B cell (primary cell): ENCODE measurements around the gene FTO. TPM values are rescaled to one million over a fixed set of nuclear protein-coding genes. Genes with fewer than 3 reads are reported as not detected.
"Not testable (repeated sequence)": the region's sequence is repeated elsewhere in the genome, so short reads cannot be mapped to it uniquely, and the experiment has no call there.

Experiments used
- ATAC-seq: fragments of 200-7000 bp; cut with Tn5 transposase; one replicate; pipeline ENCODE4 v1.10.0; 2021; ENCODE audit warnings: low read depth, mild to moderate bottlenecking, moderate number of reproducible peaks, moderate library complexity
- CTCF ChIA-PET: fragments of 350-600 bp; sonication (Branson Sonifier 250); formaldehyde crosslinking; loops from one replicate; lab custom pipeline; 2021; ENCODE audit warnings: antibody characterized with exemption, inconsistent platforms; lab: Charles Lee
- POLR2A ChIA-PET: fragments of 350-600 bp; sonication (Branson Sonifier 250); formaldehyde crosslinking; loops from one replicate; lab custom pipeline; 2021; ENCODE audit warnings: antibody characterized with exemption; lab: Charles Lee
- DNase-seq: peaks from one replicate; pipeline ENCODE4 v3.0.0; 2013
- H2AFZ ChIP-seq: 2 replicates; pipeline ENCODE4 v1.6.1; 2012; ENCODE audit warnings: mild to moderate bottlenecking, low read depth, low read length; ENCODE audit not compliant: insufficient read depth, poor library complexity, severe bottlenecking
- H3K27ac ChIP-seq, 2 donors: 1 replicate in 1 of 2; 2 replicates in 1 of 2; pipeline ENCODE4 v1.5.1; 2012 to 2013; ENCODE audit warnings: low read length in 2 of 2, mild to moderate bottlenecking in 2 of 2, moderate library complexity in 1 of 2
- H3K27me3 ChIP-seq, 4 experiments: fragments of 200-600 bp in 1 of 4; sonication (generic) in 1 of 4; replicated peaks in 1 of 4; 1 replicate in 2 of 4; 2 replicates in 2 of 4; pipeline versions ENCODE4 v1.6.1 to v1.7.0; 2013 to 2016; ENCODE audit warnings: low read length in 3 of 4, mild to moderate bottlenecking in 2 of 4, mixed read lengths in 1 of 4, moderate library complexity in 1 of 4; ENCODE audit not compliant: insufficient read depth in 4 of 4, control insufficient read depth in 3 of 4; ENCODE audit errors: control extremely low read depth in 1 of 4
- H3K36me3 ChIP-seq, 2 experiments: replicated peaks in 1 of 2; 1 replicate in 1 of 2; 2 replicates in 1 of 2; pipeline versions ENCODE4 v1.6.1 to v1.7.1; 2013; ENCODE audit warnings: low read length in 1 of 2; ENCODE audit not compliant: insufficient read depth in 2 of 2, control insufficient read depth in 1 of 2; ENCODE audit errors: control extremely low read depth in 1 of 2, extremely low read depth in 1 of 2
- H3K4me1 ChIP-seq, 2 donors: fragments of 200-600 bp in 1 of 2; sonication (generic) in 1 of 2; 1 replicate in 1 of 2; 2 replicates in 1 of 2; pipeline versions ENCODE4 v1.5.1 to v1.6.1; 2013 to 2017; ENCODE audit warnings: low read length in 2 of 2; ENCODE audit not compliant: control insufficient read depth in 2 of 2, insufficient read depth in 2 of 2
- H3K4me2 ChIP-seq: replicated peaks from 2 replicates; pipeline ENCODE3; 2012; ENCODE audit warnings: mild to moderate bottlenecking, low read depth, low read length; ENCODE audit not compliant: poor library complexity, severe bottlenecking
- H3K4me3 ChIP-seq, 5 experiments: fragments of 200-600 bp in 1 of 5; sonication (generic) in 1 of 5; 1 replicate in 3 of 5; 2 replicates in 2 of 5; pipeline versions ENCODE4 v1.5.1 to v1.7.0; 2011 to 2016; ENCODE audit warnings: low read length in 4 of 5, mild to moderate bottlenecking in 4 of 5, low read depth in 2 of 5, control low read depth in 1 of 5, moderate library complexity in 1 of 5; ENCODE audit not compliant: insufficient read depth in 1 of 5; ENCODE audit errors: control extremely low read depth in 1 of 5, extremely low read depth in 1 of 5
- H3K79me2 ChIP-seq: fragments of 200-600 bp; sonication (generic); one replicate; pipeline ENCODE4 v1.6.0; 2016; ENCODE audit warnings: low read length; ENCODE audit not compliant: control insufficient read depth, insufficient read depth
- H3K9ac ChIP-seq: fragments of 200-600 bp; sonication (generic); 2 replicates; pipeline ENCODE4 v1.6.1; 2017; ENCODE audit warnings: mild to moderate bottlenecking, low read length, moderate library complexity
- H3K9me3 ChIP-seq, 3 donors: one replicate each; pipeline versions ENCODE4 v1.6.1 to v1.7.1; 2013; ENCODE audit warnings: low read length in 2 of 3; ENCODE audit not compliant: control insufficient read depth in 2 of 3, insufficient read depth in 1 of 3; ENCODE audit errors: control extremely low read depth in 1 of 3
- H4K20me1 ChIP-seq: 2 replicates; pipeline ENCODE4 v1.6.0; 2012; ENCODE audit warnings: mild to moderate bottlenecking, low read length; ENCODE audit not compliant: insufficient read depth, control insufficient read depth, poor library complexity, severe bottlenecking
- H3K27ac Mint-ChIP-seq: one replicate; pipeline ENCODE4 v1.8.0; 2021; ENCODE audit warnings: mixed read lengths
- H3K27me3 Mint-ChIP-seq: one replicate; pipeline ENCODE4 v1.8.0; 2021; ENCODE audit warnings: mixed read lengths
- H3K4me1 Mint-ChIP-seq: one replicate; pipeline ENCODE4 v1.8.0; 2021; ENCODE audit warnings: mixed read lengths
- H3K4me3 Mint-ChIP-seq: one replicate; pipeline ENCODE4 v1.8.0; 2021; ENCODE audit warnings: mixed read lengths
- H3K9me3 Mint-ChIP-seq: one replicate; pipeline ENCODE4 v1.8.0; 2022; ENCODE audit warnings: mixed read lengths; ENCODE audit not compliant: insufficient read depth
- EZH2 ChIP-seq: IDR thresholded peaks from 2 replicates; pipeline ENCODE4 v1.6.1; 2012; ENCODE audit warnings: borderline replicate concordance, low read depth, mild to moderate bottlenecking, moderate library complexity, low read length; ENCODE audit not compliant: insufficient read depth, poor library complexity, severe bottlenecking
- WGBS: methylation state at CpG from one replicate; pipeline ENCODE4 v1.1.5; 2013; ENCODE audit warnings: missing lambda C conversion rate; ENCODE audit not compliant: insufficient coverage; 5-methylcytosine and 5-hydroxymethylcytosine counted together
- intact Hi-C: fragments of 100-400 bp; cut with micrococcal nuclease; formaldehyde crosslinking; loops from one replicate; pipeline ENCODE4 v1.10.0; 2022
- polyA plus RNA-seq: library from polyadenylated mRNA; depleted of rRNA; stranded (reverse); fragments of >200 nt; gene quantifications from 2 replicates; pipeline ENCODE4 v1.2.3, GENCODE V29; 2012
- total RNA-seq, 2 donors: library from RNA; stranded (reverse); fragments of 120-200 nt in 1 of 2; gene quantifications; 1 replicate in 1 of 2; 2 replicates in 1 of 2; pipeline versions ENCODE4 v1.2.3 to v1.2.4, GENCODE V29; 2013 to 2022
- TF ChIP-seq, protein P1 (sequence below): fragments of 200-600 bp; IDR thresholded peaks from one replicate; pipeline ENCODE4 v1.8.0; 2022; ENCODE audit warnings: antibody characterized with exemption, mild to moderate bottlenecking

The FTO gene
- total and polyA plus RNA-seq, 2 donors (not counting 1 experiment from before 2014, with no cell fraction given), result 26.5 to 68.5 TPM

DNA sequence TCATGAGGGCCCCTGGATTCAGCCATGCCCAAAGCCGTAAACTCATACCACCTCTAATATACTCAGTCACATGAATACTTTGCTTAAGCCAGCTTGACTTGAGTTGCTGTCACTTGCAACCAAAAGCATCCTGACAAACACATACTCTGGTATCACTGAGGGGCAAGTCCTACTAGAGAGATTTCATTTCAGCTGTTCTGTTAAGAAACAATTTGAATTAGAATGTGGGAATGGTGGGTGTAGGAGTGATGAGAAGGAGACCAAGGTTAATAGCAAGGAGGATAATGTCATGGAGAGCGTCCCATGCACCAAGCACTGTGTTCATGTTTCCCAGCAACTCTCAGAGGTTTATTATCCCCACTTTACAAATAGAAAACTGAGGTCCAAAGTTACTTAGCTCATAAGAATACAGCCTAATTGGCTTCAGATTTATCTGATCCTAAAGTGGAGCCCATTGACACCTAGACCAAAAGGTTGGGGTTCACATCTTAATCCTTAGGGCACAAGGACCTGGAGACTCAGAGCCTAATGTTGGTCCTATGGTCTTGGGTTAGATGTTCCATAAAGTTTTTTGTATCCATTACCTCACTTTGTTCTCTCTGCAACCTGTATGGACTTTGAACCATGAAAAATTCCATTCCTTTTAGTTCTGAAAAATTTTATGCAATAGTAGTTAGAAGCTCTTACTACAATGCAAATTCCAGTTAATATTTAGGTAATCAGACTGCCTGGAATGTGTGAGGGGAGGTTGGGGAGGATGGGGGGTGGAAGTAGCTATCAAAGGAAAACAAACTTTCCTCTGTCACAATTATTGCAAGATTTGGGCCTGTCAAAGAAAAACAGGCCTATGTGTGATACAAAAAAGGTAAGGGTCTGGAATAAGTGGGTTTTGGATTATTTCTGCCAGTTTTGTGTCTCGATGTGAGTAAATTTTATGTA lies 476.7 kb downstream of the FTO start:
- POLR2A ChIA-PET, result no interaction called here
- DNase-seq (no peak), ATAC-seq (no peak)

DNA sequence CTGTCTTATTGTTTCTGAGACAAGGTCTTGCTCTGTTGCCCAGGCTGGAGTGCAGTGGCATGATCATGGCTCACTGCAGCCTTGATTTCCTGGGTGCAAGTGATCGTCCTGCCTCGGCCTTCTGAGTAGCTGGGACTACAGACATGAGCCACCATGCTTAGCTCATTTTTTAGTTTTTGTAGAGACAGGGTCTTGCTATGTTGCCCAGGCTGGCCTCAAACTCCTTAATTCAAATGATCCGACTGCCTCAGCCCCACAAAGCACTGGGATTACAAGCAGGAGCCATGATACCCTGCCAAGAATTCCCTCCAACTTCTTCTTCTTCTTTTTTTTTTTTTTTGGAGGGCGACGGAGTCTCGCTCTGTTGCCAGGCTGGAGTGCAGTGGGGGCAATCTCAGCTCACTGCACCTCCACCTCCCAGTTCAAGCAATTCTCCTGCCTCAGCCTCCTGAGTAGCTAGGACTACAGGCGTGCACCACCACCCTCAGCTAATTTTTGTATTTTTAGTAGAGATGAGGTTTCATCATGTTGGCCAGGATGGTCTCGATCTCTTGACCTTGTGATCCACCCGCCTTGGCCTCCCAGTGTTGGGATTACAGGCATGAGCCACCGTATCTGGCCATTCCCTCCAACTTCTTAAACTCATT lies 477.9 kb downstream of the FTO start:
- POLR2A ChIA-PET, intact Hi-C loops, ATAC-seq, DNase-seq, H3K9ac ChIP-seq, H2AFZ ChIP-seq, H3K27ac Mint-ChIP-seq, H3K27me3 ChIP-seq, H3K27ac ChIP-seq, H4K20me1 ChIP-seq, H3K9me3 Mint-ChIP-seq, H3K4me3 ChIP-seq, H3K9me3 ChIP-seq, CTCF ChIA-PET, H3K36me3 ChIP-seq, H3K4me2 ChIP-seq, H3K4me1 Mint-ChIP-seq, H3K79me2 ChIP-seq, H3K4me3 Mint-ChIP-seq, H3K4me1 ChIP-seq: not testable (repeated sequence)
- WGBS, result 96% methylated on average over 4 of the region's 10 CpGs
- peaks cover 15% of the 10 kb centered on the region for H3K27me3 Mint-ChIP-seq

More for the DNA sequence above, 476.7 kb downstream of the FTO start:
- intact Hi-C loops, result no loop called here
- no peak overlapping the region for H3K9ac ChIP-seq
- no peak overlapping the region for H3K4me3 Mint-ChIP-seq
- H3K4me2 ChIP-seq, result no peak overlapping the region
- TF ChIP-seq EZH2, result no peak
- TF ChIP-seq, protein P1, sequence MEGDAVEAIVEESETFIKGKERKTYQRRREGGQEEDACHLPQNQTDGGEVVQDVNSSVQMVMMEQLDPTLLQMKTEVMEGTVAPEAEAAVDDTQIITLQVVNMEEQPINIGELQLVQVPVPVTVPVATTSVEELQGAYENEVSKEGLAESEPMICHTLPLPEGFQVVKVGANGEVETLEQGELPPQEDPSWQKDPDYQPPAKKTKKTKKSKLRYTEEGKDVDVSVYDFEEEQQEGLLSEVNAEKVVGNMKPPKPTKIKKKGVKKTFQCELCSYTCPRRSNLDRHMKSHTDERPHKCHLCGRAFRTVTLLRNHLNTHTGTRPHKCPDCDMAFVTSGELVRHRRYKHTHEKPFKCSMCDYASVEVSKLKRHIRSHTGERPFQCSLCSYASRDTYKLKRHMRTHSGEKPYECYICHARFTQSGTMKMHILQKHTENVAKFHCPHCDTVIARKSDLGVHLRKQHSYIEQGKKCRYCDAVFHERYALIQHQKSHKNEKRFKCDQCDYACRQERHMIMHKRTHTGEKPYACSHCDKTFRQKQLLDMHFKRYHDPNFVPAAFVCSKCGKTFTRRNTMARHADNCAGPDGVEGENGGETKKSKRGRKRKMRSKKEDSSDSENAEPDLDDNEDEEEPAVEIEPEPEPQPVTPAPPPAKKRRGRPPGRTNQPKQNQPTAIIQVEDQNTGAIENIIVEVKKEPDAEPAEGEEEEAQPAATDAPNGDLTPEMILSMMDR, result no peak
- no peaks in the 10 kb centered on the region for H3K79me2 ChIP-seq
- H3K4me3 ChIP-seq, result no peak overlapping the region
- no peak overlapping the region for H2AFZ ChIP-seq
- H3K27ac Mint-ChIP-seq, result no peak overlapping the region
- H3K9me3 ChIP-seq, result peaks cover 0 to 3% (median 0%) of the 10 kb centered on the region in 3 donors
- H3K4me1 ChIP-seq, result no peaks in the 10 kb centered on the region
- no peaks in the 10 kb centered on the region for H3K4me1 Mint-ChIP-seq
- peaks cover 22% of the 10 kb centered on the region for H3K27me3 Mint-ChIP-seq
- H3K9me3 Mint-ChIP-seq, result no peaks in the 10 kb centered on the region
- H3K36me3 ChIP-seq, result no peaks in the 10 kb centered on the region
- WGBS, result 70% methylated on average over 2 of the region's 3 CpGs
- H3K27me3 ChIP-seq, result peaks cover 0 to 5% (median 0%) of the 10 kb centered on the region in 4 experiments
- H4K20me1 ChIP-seq, result no peaks in the 10 kb centered on the region
- H3K27ac ChIP-seq, result no peak overlapping the region
- CTCF ChIA-PET, result no interaction called here
